ENCODE measurements around the gene MYL5.

Gene MYL5

DNA sequence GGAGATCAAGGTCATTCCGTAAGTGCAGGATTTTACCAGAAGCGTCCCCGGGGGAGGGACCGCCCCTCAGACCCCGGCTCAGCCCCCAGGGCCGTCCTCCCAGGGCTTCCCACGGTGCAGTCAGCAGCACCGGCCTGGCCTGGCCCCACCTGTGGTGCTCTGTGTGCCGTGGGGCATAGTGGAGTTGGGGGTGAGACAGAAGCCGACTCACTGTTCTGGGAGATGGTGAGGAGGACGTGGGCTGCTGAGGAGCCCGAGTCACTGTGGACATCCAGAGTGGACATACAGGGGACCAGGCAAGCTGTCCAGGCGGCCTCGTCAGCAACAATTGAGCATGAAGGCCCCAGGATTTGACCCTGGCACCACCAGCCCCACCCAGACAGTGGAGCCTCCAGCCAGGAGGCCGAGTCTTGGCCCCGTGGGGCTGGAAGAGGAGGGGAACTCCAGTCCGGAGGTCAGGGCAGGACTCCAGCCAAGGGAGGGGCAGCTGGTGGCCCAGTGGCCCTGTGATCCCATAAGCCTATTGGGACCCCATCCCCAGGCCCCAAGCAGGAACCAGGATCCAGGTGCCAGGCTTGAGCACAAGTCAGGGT is 19.4 kb upstream of the MYL5 start:
- H3K4me3 ChIP-seq (ENCODE audit: low read depth, low read length) = no peak overlapping the region

DNA sequence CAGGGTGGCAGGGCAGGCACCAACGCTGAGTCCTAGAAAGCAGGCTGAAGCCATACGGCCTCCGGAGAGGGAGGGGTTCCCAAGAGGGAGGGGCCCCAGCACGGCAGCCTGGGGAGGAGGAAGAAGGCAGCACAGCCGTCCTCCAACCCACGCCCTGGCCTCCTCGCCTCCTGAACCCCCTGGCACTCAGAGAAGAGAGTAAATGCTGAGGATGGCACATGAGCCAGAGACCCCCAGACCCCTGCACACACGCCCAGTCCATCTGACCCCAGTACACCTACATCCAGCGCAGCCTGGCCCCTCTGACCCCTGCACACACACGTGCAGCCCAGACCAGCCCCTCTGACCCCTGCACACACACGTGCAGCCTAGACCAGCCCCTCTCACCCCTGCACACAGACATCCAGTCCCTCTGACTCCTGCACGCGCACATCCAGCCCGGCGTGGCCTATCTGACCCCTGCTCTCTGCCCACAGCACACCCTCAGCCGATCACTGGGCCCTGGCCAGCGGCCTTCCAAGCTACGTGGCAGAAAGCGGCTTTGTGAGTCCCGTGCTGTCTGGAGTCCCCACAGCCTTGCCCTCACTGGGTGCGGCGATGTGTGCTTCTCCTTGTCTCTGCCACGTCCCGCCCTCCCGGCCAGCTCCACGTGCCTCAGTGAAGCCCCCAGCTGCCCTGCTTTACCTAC is 18.7 kb upstream of the MYL5 start:
- H3K4me3 ChIP-seq (ENCODE audit: low read depth, low read length) = no peak overlapping the region
- TF ChIP-seq, protein P1, sequence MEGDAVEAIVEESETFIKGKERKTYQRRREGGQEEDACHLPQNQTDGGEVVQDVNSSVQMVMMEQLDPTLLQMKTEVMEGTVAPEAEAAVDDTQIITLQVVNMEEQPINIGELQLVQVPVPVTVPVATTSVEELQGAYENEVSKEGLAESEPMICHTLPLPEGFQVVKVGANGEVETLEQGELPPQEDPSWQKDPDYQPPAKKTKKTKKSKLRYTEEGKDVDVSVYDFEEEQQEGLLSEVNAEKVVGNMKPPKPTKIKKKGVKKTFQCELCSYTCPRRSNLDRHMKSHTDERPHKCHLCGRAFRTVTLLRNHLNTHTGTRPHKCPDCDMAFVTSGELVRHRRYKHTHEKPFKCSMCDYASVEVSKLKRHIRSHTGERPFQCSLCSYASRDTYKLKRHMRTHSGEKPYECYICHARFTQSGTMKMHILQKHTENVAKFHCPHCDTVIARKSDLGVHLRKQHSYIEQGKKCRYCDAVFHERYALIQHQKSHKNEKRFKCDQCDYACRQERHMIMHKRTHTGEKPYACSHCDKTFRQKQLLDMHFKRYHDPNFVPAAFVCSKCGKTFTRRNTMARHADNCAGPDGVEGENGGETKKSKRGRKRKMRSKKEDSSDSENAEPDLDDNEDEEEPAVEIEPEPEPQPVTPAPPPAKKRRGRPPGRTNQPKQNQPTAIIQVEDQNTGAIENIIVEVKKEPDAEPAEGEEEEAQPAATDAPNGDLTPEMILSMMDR (IDR thresholded peaks at IDR 0.05; ENCODE audit: borderline replicate concordance, insufficient read depth, low read depth, low read length) = no peak

More for the DNA sequence above, 19.4 kb upstream of the MYL5 start:
- TF ChIP-seq, protein P1 (IDR thresholded peaks at IDR 0.05; ENCODE audit: borderline replicate concordance, insufficient read depth, low read depth, low read length) = no peak

DNA sequence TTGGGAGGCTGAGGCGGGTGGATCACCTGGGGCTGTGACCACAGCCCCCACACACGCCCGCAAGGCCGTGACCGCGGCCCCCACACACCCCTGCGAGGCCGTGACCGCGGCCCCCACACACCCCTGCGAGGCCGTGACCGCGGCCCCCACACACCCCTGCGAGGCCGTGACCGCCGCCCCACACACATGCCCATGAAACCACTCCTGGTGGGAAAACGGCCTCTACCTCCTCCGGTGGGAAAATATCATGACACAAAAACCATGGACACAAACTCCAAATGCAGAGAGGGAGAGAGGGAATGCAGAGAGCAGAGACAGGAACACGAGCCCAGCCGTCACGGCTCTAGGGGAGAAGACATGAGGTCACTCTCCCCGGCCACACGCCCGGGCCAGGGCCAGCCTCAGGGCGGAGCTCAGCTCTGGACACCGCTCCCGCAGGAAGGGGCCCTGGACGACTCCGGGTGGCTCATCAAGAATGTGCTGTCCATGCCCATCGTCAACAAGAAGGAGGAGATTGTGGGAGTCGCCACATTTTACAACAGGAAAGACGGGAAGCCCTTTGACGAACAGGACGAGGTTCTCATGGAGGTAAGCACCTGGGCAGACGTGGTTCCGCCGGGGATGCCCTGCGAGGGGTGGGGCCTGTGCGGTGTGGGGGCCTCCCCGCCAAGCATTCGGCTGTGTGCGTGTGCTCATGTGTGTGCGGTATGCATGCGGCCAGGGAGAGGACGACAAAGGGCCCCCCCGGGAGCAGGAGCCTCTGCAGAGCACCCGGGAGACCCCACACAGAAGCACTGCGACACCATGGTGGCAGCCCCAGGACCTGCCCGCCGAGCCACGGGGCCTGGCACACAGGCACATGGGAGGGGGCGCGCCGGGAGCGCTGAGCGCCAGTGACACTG is 17.7 kb upstream of the MYL5 start:
- TF ChIP-seq, protein P1 (IDR thresholded peaks at IDR 0.05; ENCODE audit: borderline replicate concordance, insufficient read depth, low read depth, low read length) = no peak
- H3K4me3 ChIP-seq (ENCODE audit: low read depth, low read length) = no peak overlapping the region

DNA sequence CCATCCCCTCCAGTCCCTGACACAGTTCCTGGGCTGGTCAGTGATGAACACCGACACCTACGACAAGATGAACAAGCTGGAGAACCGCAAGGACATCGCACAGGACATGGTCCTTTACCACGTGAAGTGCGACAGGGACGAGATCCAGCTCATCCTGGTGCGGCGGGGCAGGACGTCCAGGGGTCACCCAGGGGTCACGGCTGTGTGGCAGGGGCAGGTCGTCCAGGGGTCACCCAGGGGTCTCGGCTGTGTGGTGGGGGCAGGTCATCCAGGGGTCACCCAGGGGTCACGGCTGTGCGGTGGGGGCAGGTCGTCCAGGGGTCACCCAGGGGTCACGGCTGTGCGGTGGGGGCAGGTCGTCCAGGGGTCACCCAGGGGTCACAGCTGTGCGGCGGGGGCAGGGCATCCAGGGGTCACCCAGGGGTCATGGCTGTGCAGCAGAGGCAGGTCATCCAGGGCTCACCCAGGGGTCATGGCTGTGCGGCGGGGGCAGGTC is 17.0 kb upstream of the MYL5 start:
- no peak overlapping the region for H3K4me3 ChIP-seq (ENCODE audit: low read depth, low read length)
- TF ChIP-seq, protein P1 (IDR thresholded peaks at IDR 0.05; ENCODE audit: borderline replicate concordance, insufficient read depth, low read depth, low read length) = no peak

DNA sequence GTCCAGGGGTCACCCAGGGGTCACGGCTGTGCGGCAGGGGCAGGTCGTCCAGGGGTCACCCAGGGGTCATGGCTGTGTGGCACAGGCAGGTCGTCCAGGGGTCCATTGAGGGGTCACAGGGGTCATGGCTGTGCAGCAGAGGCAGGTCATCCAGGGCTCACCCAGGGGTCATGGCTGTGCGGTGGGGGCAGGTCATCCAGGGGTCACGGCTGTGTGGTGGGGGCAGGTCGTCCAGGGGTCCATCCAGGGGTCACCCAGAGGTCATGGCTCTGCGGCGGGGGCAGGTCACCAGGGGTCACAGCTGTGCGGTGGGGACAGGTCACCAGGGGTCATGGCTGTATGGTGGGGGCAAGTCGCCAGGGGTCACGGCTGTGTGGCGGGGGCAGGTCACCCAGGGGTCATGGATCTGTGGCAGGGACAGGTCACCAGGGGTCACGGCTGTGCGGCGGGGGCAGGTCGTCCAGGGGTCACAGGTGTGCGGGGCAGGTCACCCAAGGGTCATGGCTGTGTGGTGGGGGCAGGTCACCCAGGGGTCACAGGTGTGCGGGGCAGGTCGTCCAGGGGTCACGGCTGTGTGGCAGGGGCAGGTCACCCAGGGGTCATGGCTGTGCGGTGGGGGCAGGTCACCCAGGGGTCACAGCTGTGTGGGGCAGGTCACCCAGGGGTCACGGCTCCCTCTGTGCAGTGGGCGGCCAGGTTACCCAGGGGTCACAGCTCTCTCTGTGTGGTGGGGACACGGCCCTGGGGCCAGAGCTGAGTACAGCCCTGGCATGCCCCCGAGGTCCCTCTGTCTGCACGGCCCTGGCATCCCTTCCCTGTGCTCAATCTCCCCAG is 16.3 kb upstream of the MYL5 start:
- no peak overlapping the region for H3K4me3 ChIP-seq (ENCODE audit: low read depth, low read length)
- TF ChIP-seq, protein P1 (IDR thresholded peaks at IDR 0.05; ENCODE audit: borderline replicate concordance, insufficient read depth, low read depth, low read length) = no peak
